ENCODE data around the gene CASKIN2. TPM values are rescaled to one million over a fixed set of nuclear protein-coding genes. Genes with fewer than 3 reads are reported as not detected.

CASKIN2 gene
- total RNA-seq, 1 experiment from 2014 or later = 37.0 TPM

GRCh38 chr17:75500419-75501216 lies 14.7 kb downstream of the CASKIN2 start:
- Histone ChIP-seq H3K9me3 (ENCODE audit: control insufficient read depth, low read depth, low read length) (no peaks in the 10 kb centered on the region), H3K4ac (ENCODE audit: low read depth, low read length) (no peak overlapping the region), H4K8ac (replicated peaks; ENCODE audit: insufficient read length, low read depth, low read length) (no peak overlapping the region), H3K14ac (ENCODE audit: insufficient read depth, low read length) (no peak overlapping the region), H2BK120ac (ENCODE audit: low read depth, low read length, poor library complexity, severe bottlenecking) (no peak overlapping the region), H3K4me2 (ENCODE audit: insufficient read depth, insufficient read length, low read length) (no peak overlapping the region), H3K18ac (ENCODE audit: insufficient read length, low read depth, low read length) (no peak overlapping the region), H2BK5ac (ENCODE audit: insufficient read length, low read length) (no peak overlapping the region), H4K91ac (ENCODE audit: insufficient read length, low read depth, low read length) (no peak overlapping the region), H2AFZ (ENCODE audit: low read length) (no peak overlapping the region), H4K5ac (ENCODE audit: insufficient read length, low read depth, low read length) (no peak overlapping the region), H3K4me1 (ENCODE audit: insufficient read depth, low read length) (no peaks in the 10 kb centered on the region), H2BK15ac (ENCODE audit: low read depth, low read length) (no peak overlapping the region), H2AK5ac (ENCODE audit: insufficient read length, low read length) (no peak overlapping the region), H3K56ac (ENCODE audit: insufficient read length, low read depth, low read length) (no peak overlapping the region), H3K23ac (ENCODE audit: insufficient read length, low read depth, low read length) (no peak overlapping the region), H3K79me1 (ENCODE audit: insufficient read depth, low read depth, low read length, poor library complexity, severe bottlenecking) (no peaks in the 10 kb centered on the region), H2BK20ac (ENCODE audit: low read depth, low read length, poor library complexity, severe bottlenecking) (no peak overlapping the region), H3K23me2 (ENCODE audit: insufficient read length, low read depth, low read length, poor library complexity, severe bottlenecking) (no peaks in the 10 kb centered on the region), H2BK12ac (ENCODE audit: insufficient read length, low read depth, low read length) (no peak overlapping the region), H3T11ph (ENCODE audit: low read length) (no peak overlapping the region), H3K27ac (ENCODE audit: insufficient read length, low read depth, low read length) (no peak overlapping the region), H4K20me1 (ENCODE audit: control insufficient read depth, insufficient read depth, insufficient read length) (no peaks in the 10 kb centered on the region), H3K79me2 (ENCODE audit: insufficient read depth, low read length) (no peaks in the 10 kb centered on the region), H3K27me3 (ENCODE audit: insufficient read depth, low read length) (no peaks in the 10 kb centered on the region), H3K9ac (ENCODE audit: extremely low read depth, insufficient read length, low read length) (no peak overlapping the region)
- Mint-ChIP-seq H3K9me3 (no peaks in the 10 kb centered on the region), H3K4me1 (no peaks in the 10 kb centered on the region), H3K27me3 (ENCODE audit: low read depth) (no peaks in the 10 kb centered on the region; the same call in 1 of the 2 replicates), H3K27ac (no peak overlapping the region; a peak in 2 of 7 replicates), H3K4me3 (no peak overlapping the region), H3K36me3 (ENCODE audit: insufficient read depth in 1 of 3, low read depth in 3 of 3) (peaks cover 0 to 44% (median 32%) of the 10 kb centered on the region in 3 experiments; a peak in 5 of 7 replicates)
- no CpG with 5 or more reads among the region's 17 CpGs for WGBS (ENCODE audit: extremely low coverage, insufficient read length, low lambda C conversion rate)
- DNase-seq = no peak
- TF ChIP-seq CTCF (conservative IDR thresholded peaks at IDR 0.05) = no peak
